B cell (primary cell): ENCODE measurements around the gene SDC1. TPM values are rescaled to one million over a fixed set of nuclear protein-coding genes. Genes with fewer than 3 reads are reported as not detected.

ENCODE experiments used
- ATAC-seq: fragments of 200-7000 bp; cut with Tn5 transposase; one replicate; pipeline ENCODE4 v1.10.0; 2021; ENCODE audit warnings: low read depth, mild to moderate bottlenecking, moderate number of reproducible peaks, moderate library complexity
- CTCF ChIA-PET: fragments of 350-600 bp; sonication (Branson Sonifier 250); formaldehyde crosslinking; loops from one replicate; lab custom pipeline; 2021; ENCODE audit warnings: antibody characterized with exemption, inconsistent platforms; lab: Charles Lee
- POLR2A ChIA-PET: fragments of 350-600 bp; sonication (Branson Sonifier 250); formaldehyde crosslinking; loops from one replicate; lab custom pipeline; 2021; ENCODE audit warnings: antibody characterized with exemption; lab: Charles Lee
- DNase-seq: peaks from one replicate; pipeline ENCODE4 v3.0.0; 2013
- H2AFZ ChIP-seq: 2 replicates; pipeline ENCODE4 v1.6.1; 2012; ENCODE audit warnings: mild to moderate bottlenecking, low read depth, low read length; ENCODE audit not compliant: insufficient read depth, poor library complexity, severe bottlenecking
- H3K27ac ChIP-seq, 2 donors: 1 replicate in 1 of 2; 2 replicates in 1 of 2; pipeline ENCODE4 v1.5.1; 2012 to 2013; ENCODE audit warnings: low read length in 2 of 2, mild to moderate bottlenecking in 2 of 2, moderate library complexity in 1 of 2
- H3K27me3 ChIP-seq, 4 experiments: fragments of 200-600 bp in 1 of 4; sonication (generic) in 1 of 4; replicated peaks in 1 of 4; 1 replicate in 2 of 4; 2 replicates in 2 of 4; pipeline versions ENCODE4 v1.6.1 to v1.7.0; 2013 to 2016; ENCODE audit warnings: low read length in 3 of 4, mild to moderate bottlenecking in 2 of 4, mixed read lengths in 1 of 4, moderate library complexity in 1 of 4; ENCODE audit not compliant: insufficient read depth in 4 of 4, control insufficient read depth in 3 of 4; ENCODE audit errors: control extremely low read depth in 1 of 4
- H3K36me3 ChIP-seq, 2 experiments: replicated peaks in 1 of 2; 1 replicate in 1 of 2; 2 replicates in 1 of 2; pipeline versions ENCODE4 v1.6.1 to v1.7.1; 2013; ENCODE audit warnings: low read length in 1 of 2; ENCODE audit not compliant: insufficient read depth in 2 of 2, control insufficient read depth in 1 of 2; ENCODE audit errors: control extremely low read depth in 1 of 2, extremely low read depth in 1 of 2
- H3K4me1 ChIP-seq, 2 donors: fragments of 200-600 bp in 1 of 2; sonication (generic) in 1 of 2; 1 replicate in 1 of 2; 2 replicates in 1 of 2; pipeline versions ENCODE4 v1.5.1 to v1.6.1; 2013 to 2017; ENCODE audit warnings: low read length in 2 of 2; ENCODE audit not compliant: control insufficient read depth in 2 of 2, insufficient read depth in 2 of 2
- H3K4me2 ChIP-seq: replicated peaks from 2 replicates; pipeline ENCODE3; 2012; ENCODE audit warnings: mild to moderate bottlenecking, low read depth, low read length; ENCODE audit not compliant: poor library complexity, severe bottlenecking
- H3K4me3 ChIP-seq, 5 experiments: fragments of 200-600 bp in 1 of 5; sonication (generic) in 1 of 5; 1 replicate in 3 of 5; 2 replicates in 2 of 5; pipeline versions ENCODE4 v1.5.1 to v1.7.0; 2011 to 2016; ENCODE audit warnings: low read length in 4 of 5, mild to moderate bottlenecking in 4 of 5, low read depth in 2 of 5, control low read depth in 1 of 5, moderate library complexity in 1 of 5; ENCODE audit not compliant: insufficient read depth in 1 of 5; ENCODE audit errors: control extremely low read depth in 1 of 5, extremely low read depth in 1 of 5
- H3K79me2 ChIP-seq: fragments of 200-600 bp; sonication (generic); one replicate; pipeline ENCODE4 v1.6.0; 2016; ENCODE audit warnings: low read length; ENCODE audit not compliant: control insufficient read depth, insufficient read depth
- H3K9ac ChIP-seq: fragments of 200-600 bp; sonication (generic); 2 replicates; pipeline ENCODE4 v1.6.1; 2017; ENCODE audit warnings: mild to moderate bottlenecking, low read length, moderate library complexity
- H3K9me3 ChIP-seq, 3 donors: one replicate each; pipeline versions ENCODE4 v1.6.1 to v1.7.1; 2013; ENCODE audit warnings: low read length in 2 of 3; ENCODE audit not compliant: control insufficient read depth in 2 of 3, insufficient read depth in 1 of 3; ENCODE audit errors: control extremely low read depth in 1 of 3
- H4K20me1 ChIP-seq: 2 replicates; pipeline ENCODE4 v1.6.0; 2012; ENCODE audit warnings: mild to moderate bottlenecking, low read length; ENCODE audit not compliant: insufficient read depth, control insufficient read depth, poor library complexity, severe bottlenecking
- H3K27ac Mint-ChIP-seq: one replicate; pipeline ENCODE4 v1.8.0; 2021; ENCODE audit warnings: mixed read lengths
- H3K27me3 Mint-ChIP-seq: one replicate; pipeline ENCODE4 v1.8.0; 2021; ENCODE audit warnings: mixed read lengths
- H3K4me1 Mint-ChIP-seq: one replicate; pipeline ENCODE4 v1.8.0; 2021; ENCODE audit warnings: mixed read lengths
- H3K4me3 Mint-ChIP-seq: one replicate; pipeline ENCODE4 v1.8.0; 2021; ENCODE audit warnings: mixed read lengths
- H3K9me3 Mint-ChIP-seq: one replicate; pipeline ENCODE4 v1.8.0; 2022; ENCODE audit warnings: mixed read lengths; ENCODE audit not compliant: insufficient read depth
- CTCF ChIP-seq: fragments of 200-600 bp; IDR thresholded peaks from one replicate; pipeline ENCODE4 v1.8.0; 2022; ENCODE audit warnings: antibody characterized with exemption, mild to moderate bottlenecking
- EZH2 ChIP-seq: IDR thresholded peaks from 2 replicates; pipeline ENCODE4 v1.6.1; 2012; ENCODE audit warnings: borderline replicate concordance, low read depth, mild to moderate bottlenecking, moderate library complexity, low read length; ENCODE audit not compliant: insufficient read depth, poor library complexity, severe bottlenecking
- WGBS: methylation state at CpG from one replicate; pipeline ENCODE4 v1.1.5; 2013; ENCODE audit warnings: missing lambda C conversion rate; ENCODE audit not compliant: insufficient coverage; 5-methylcytosine and 5-hydroxymethylcytosine counted together
- intact Hi-C: fragments of 100-400 bp; cut with micrococcal nuclease; formaldehyde crosslinking; loops from one replicate; pipeline ENCODE4 v1.10.0; 2022
- polyA plus RNA-seq: library from polyadenylated mRNA; depleted of rRNA; stranded (reverse); fragments of >200 nt; gene quantifications from 2 replicates; pipeline ENCODE4 v1.2.3, GENCODE V29; 2012
- total RNA-seq, 2 donors: library from RNA; stranded (reverse); fragments of 120-200 nt in 1 of 2; gene quantifications; 1 replicate in 1 of 2; 2 replicates in 1 of 2; pipeline versions ENCODE4 v1.2.3 to v1.2.4, GENCODE V29; 2013 to 2022

SDC1 gene
- total and polyA plus RNA-seq, 2 donors (not counting 1 experiment from before 2014, with no cell fraction given): 0.22 TPM; not detected in 1

GRCh38 chr2:20169796-20170703, 54.9 kb downstream of the SDC1 start:
- Histone ChIP-seq H3K4me3 (no peak overlapping the region), H3K79me2 (no peaks in the 10 kb centered on the region), H3K36me3 (no peaks in the 10 kb centered on the region), H3K9ac (no peak overlapping the region), H3K27ac (no peak overlapping the region), H3K9me3 (no peaks in the 10 kb centered on the region), H3K4me2 (no peak overlapping the region), H4K20me1 (no peaks in the 10 kb centered on the region), H3K27me3 (peaks cover 0 to 7% (median 0%) of the 10 kb centered on the region in 4 experiments), H3K4me1 (no peaks in the 10 kb centered on the region), H2AFZ (no peak overlapping the region)
- peaks cover 7% of the 10 kb centered on the region for H3K27me3 Mint-ChIP-seq
- intact Hi-C loops: no loop called here
- no peak overlapping the region for H3K27ac Mint-ChIP-seq
- ATAC-seq (no peak), DNase-seq (no peak)
- ChIA-PET POLR2A (no interaction called here), CTCF (no interaction called here)
- H3K4me3 Mint-ChIP-seq: no peak overlapping the region
- H3K4me1 Mint-ChIP-seq: no peaks in the 10 kb centered on the region
- WGBS: 89% methylated on average over 11 of the region's 16 CpGs
- H3K9me3 Mint-ChIP-seq: no peaks in the 10 kb centered on the region
- TF ChIP-seq CTCF (no peak), EZH2 (no peak)
